ENCODE data around the gene PIGX.

Gene PIGX

DNA sequence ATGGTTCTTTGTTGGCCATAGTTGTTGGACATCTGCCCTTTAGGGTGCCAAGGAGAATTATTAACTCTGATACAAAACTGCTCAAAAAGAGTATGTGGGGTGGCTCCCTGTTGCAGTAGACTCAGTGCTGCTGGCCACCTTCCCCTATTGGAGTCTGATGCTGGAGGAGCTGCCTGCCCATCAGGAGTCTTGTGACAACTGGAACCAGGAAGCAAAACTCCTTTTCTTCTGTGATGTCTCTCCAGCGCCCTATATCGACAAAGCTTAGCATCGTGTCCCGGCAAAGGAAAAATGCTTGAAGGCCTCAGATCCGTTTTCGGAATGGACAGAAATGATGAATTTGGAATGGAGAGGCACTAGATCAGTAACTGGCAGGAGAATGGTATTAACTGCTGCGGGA is 51.0 kb downstream of the PIGX start:
- DNase-seq, result no peak

DNA sequence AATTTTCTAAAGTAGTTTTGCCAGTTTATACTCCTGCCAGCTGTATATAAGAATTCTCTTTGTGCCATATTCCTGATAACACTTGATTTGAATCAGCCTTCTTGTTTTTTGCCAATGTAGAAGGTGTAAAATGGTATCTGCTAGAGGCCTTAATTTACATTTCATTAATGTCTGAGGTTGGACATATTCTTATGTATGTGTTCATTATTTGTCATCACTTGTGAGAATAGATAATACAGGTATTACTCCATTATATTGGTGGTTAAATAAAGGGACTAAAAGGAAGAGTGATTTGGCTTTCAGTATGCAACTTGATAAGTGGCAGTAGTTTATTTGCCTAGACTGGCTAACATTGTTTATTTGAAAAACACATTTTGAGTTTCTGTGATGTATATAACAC is 53.3 kb downstream of the PIGX start:
- no peak for DNase-seq

DNA sequence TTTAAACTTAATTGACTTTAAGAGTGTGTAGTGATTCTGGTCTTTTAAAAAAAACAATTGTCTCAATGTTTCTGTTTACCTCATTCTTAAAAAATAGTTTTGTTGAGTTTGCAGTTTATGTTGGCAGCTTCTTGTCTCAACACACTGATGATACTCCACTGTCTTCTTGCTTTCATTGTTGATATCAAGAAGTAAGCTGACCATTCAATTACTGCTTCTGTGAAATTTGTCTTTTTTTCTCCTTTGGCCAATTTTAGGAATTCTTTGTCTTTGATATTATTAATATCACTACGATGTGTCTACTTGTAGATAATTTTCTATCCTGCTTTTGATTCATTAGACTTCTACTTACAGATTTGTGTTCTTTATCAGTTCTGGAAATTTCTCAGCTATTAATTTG is 58.9 kb downstream of the PIGX start:
- DNase-seq, result no peak

DNA sequence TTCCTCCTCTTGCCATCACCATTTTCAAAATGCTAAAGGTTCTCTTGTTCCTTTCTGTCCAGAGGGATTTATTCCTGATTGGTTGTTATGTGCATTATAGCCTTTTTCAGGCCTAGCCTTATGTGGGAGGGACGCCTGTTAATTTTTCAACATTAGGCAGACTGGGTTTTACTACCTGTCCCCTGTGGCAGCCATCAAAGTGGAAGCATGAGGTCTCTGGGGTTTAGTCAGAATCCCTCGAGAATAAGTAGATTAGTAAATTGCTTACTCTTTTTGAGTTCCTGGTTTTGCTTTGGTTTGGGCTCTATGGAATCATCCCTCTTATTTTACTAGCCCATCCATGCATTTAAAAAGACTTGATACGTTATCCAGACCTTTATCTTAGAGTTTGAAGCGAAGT is 59.9 kb downstream of the PIGX start:
- no peak for DNase-seq

DNA sequence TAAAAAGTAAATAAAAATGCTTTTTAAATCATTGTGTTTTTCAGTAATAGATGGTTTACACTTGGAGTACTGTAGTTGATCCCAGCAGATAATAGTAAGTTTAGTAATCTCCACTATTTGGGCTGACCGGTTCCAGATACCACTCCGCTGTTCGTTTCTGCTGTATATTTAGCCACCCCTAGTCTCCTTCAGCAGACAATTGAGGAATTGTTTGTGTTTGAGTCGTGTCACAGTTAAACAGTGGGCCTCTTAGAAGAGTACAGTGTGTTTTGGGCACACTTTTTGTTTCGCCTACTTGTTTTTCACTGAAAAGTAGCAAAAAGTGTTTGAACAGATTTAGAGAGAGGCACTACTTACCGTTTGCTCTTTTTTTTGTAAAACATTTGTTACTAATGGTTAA is 60.7 kb downstream of the PIGX start:
- DNase-seq, result no peak

DNA sequence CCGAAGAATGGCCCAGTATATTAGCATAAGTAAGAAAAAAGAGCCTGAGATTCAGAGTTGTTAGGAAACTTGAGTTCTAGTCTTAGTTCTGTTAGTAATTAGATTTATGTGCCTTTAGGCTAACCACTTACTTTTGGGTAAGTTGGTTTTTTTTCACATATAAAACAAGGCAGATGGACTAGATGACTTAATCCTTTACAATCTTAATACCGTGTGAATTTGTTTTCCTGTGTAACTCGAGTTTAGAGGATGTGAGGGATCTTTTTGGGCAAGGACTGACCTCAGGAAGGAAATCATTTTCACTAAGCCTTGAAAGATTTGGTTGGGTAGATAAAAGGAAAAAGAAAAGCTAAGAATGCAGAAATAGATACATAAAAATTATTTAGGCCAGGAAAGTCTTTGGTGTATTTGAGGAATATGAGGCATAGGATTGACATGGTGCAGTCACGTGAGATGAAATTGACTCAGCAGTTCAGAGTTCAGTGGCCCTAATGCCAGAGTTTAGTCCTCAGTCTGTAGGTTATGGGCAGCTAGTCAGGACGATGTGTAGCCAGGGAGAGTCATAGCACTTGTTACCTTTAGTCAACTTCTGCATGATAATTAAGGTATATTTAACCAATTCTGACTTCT is 62.1 kb downstream of the PIGX start:
- no peak for DNase-seq

DNA sequence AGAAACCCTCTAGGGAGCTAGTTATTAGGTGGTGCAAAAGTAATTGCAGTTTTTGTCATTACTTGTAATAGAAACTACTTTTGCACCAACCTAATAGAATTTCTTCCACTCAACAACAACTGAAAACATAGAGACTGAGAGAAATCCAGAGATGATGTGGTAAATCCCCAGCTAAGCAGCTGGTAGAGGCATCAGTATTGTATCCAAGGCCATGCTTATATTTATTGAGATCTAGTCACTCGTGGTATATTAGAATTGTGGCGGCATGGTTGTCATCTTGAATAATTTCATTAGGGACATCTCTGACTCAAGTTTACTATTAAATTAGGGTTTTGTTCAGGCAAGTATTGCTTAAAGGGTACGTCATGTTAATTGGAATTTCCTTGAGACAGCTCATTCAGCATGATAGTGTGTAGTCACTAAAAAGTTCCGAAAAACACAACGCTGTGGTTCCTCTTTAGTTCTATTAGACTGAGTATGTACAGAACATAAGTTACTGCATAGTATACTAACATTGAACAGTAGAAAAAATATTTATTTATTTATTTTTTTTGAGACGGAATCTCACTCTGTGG is 62.8 kb downstream of the PIGX start:
- no peak for DNase-seq

DNA sequence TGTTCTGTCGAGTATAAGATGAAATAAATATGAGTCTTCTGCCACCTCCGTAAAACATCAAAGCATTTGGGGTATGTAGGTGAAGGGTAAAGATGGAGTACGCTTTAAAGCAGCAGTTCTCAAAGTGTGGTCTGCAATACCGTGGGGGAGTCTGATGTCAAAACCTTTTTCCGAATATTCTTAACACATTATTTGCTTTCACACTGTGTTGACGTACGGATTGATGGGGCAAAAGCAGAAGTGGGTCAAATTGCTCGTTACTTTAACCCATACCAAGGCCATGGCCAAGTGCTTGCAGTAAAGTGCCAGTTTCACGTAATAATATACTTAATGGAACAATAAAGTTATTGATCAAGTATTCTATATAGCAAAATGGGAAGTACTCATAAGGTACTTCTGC is 63.8 kb downstream of the PIGX start:
- DNase-seq, result no peak

DNA sequence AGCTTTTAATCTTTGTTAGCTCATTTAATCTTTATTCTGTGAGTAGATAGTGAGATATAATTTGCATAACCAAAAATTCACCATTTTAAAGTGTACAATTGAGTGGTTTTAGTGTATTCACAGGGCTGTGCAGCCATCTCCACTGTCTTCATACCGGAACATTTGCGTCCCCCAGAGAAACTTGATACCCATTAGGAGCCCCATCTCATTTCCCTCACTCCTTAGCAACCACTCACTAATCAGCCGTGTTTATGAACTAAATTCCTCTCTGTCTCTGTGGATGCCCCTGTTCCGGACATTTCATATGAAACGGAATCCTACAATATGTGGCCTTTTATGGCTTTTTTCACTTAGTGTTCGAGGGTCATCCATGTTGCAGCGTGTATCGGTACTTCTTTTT is 65.7 kb downstream of the PIGX start:
- DNase-seq, result no peak

DNA sequence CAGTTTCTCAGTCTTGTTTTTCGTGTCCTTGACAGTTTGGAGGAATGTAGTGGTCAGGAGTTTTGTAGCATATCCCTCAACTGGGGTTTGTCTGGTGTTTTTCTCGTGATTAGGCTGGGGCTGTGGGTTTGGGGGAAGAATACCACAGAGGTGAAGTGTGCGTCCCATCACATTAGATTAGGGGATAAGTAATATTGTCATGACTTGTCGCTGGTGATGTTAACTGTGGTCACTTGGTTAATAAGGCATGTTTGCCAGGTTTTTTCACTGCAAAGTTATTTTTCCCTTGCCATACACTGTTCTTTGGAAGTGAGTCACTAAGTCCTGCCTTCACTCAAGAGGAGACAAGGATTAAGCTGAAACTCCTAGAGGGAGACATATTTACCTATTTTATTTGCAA is 66.6 kb downstream of the PIGX start:
- DNase-seq, result no peak

DNA sequence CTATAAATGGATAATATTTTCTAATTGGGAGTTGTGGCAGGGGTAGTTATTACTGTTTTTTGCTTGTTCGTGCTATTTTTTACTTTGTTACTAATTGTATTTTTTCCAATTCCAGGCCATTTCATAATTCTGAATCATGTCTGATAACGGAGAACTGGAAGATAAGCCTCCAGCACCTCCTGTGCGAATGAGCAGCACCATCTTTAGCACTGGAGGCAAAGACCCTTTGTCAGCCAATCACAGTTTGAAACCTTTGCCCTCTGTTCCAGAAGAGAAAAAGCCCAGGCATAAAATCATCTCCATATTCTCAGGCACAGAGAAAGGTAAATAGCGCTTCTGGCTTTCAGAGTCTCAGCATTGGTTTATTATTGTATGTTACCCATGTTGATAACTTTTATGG is 70.3 kb downstream of the PIGX start:
- no peak for DNase-seq
